IPS DF 4.7 (cell line): ENCODE data around the gene SLCO1A2.
"Not testable (repeated sequence)": the region's sequence is repeated elsewhere in the genome, so short reads cannot be mapped to it uniquely, and the experiment has no call there.

Experiments used
- DNase-seq: peaks from one replicate; pipeline ENCODE4 v3.0.0-alpha.2; 2013; ENCODE audit warnings: low spot score; ENCODE audit errors: extremely low read depth

The SLCO1A2 gene

GRCh38 chr12:21334771-21335325, at the start of gene SLCO1A2:
Gene SLCO1A2, minus strand, starts transcription at chr12:21334917. Its CDS starts 270 bp downstream, at chr12:21334647.
- no peak for DNase-seq

GRCh38 chr12:21384261-21384660, 49.5 kb upstream of the SLCO1A2 start:
- DNase-seq, result no peak

- DNase-seq, result not testable (repeated sequence)
These were observed 46.6 kb upstream of the SLCO1A2 start for GRCh38 chr12:21381320-21381719.

- DNase-seq, result no peak
These were observed 44.5 kb upstream of the SLCO1A2 start for GRCh38 chr12:21379218-21379617.

GRCh38 chr12:21372602-21373001, 37.9 kb upstream of the SLCO1A2 start, which contains the start of gene IAPP:
Gene IAPP, plus strand, starts transcription at chr12:21372902. Its CDS starts 450 bp downstream, at chr12:21373352.
- DNase-seq, result no peak

- DNase-seq, result no peak
These were observed 36.2 kb upstream of the SLCO1A2 start for GRCh38 chr12:21370845-21371449.

GRCh38 chr12:21369141-21369980, 34.6 kb upstream of the SLCO1A2 start:
- DNase-seq, result no peak

- not testable (repeated sequence) for DNase-seq
These were observed 25.9 kb upstream of the SLCO1A2 start for GRCh38 chr12:21360632-21361031.

GRCh38 chr12:21354641-21355040, 19.9 kb upstream of the SLCO1A2 start:
- no peak for DNase-seq

GRCh38 chr12:21353948-21354347, 19.2 kb upstream of the SLCO1A2 start:
- DNase-seq, result no peak

- DNase-seq, result no peak
These were observed 18.8 kb upstream of the SLCO1A2 start for GRCh38 chr12:21353487-21353886.

GRCh38 chr12:21350975-21351374, 16.3 kb upstream of the SLCO1A2 start:
- DNase-seq, result no peak

GRCh38 chr12:21346542-21347205, 12.0 kb upstream of the SLCO1A2 start:
- DNase-seq, result no peak

GRCh38 chr12:21343636-21344035, 8.9 kb upstream of the SLCO1A2 start:
- DNase-seq, result no peak

- no peak for DNase-seq
These were observed 7.1 kb upstream of the SLCO1A2 start for GRCh38 chr12:21341769-21342168.

GRCh38 chr12:21340403-21340802, 5.7 kb upstream of the SLCO1A2 start:
- DNase-seq, result no peak

- DNase-seq, result no peak
These were observed 5.2 kb upstream of the SLCO1A2 start for GRCh38 chr12:21339921-21340320.

- DNase-seq, result no peak
These were observed 3.4 kb upstream of the SLCO1A2 start for GRCh38 chr12:21337959-21338744.

- no peak for DNase-seq
These were observed 2.7 kb upstream of the SLCO1A2 start for GRCh38 chr12:21337453-21337852.

- DNase-seq, result no peak
These were observed 1.9 kb upstream of the SLCO1A2 start for GRCh38 chr12:21336656-21337055.

- DNase-seq, result peak; percentile 51
These were observed 3.9 kb downstream of the SLCO1A2 start for GRCh38 chr12:21330682-21331253.
